Kidney epithelial cell (primary cell): ENCODE data around the gene TWF2. TPM values are rescaled to one million over a fixed set of nuclear protein-coding genes. Genes with fewer than 3 reads are reported as not detected.

Source experiments
- DNase-seq: peaks from one replicate; pipeline ENCODE4 v3.0.0-alpha.2; 2010; ENCODE audit warnings: low read depth
- H3K27me3 ChIP-seq: 2 replicates; pipeline ENCODE4 v1.6.0; 2011; ENCODE audit warnings: low read length; ENCODE audit not compliant: control insufficient read depth, insufficient read depth
- H3K36me3 ChIP-seq: 2 replicates; pipeline ENCODE4 v1.5.1; 2011; ENCODE audit warnings: low read length; ENCODE audit not compliant: control insufficient read depth, insufficient read depth
- H3K4me3 ChIP-seq: 2 replicates; pipeline ENCODE4 v1.5.1; 2011; ENCODE audit warnings: low read depth, mild to moderate bottlenecking, control low read depth, low read length
- total RNA-seq: library from RNA; depleted of rRNA; stranded (reverse); fragments of >200 nt; gene quantifications from 2 replicates; pipeline ENCODE4 v1.2.3, GENCODE V29; 2015
- TF ChIP-seq, protein P1 (sequence below): IDR thresholded peaks from 2 replicates; pipeline ENCODE4 v1.5.1; 2011; ENCODE audit warnings: mild to moderate bottlenecking, moderate library complexity, low read length, control low read depth, inconsistent platforms; ENCODE audit not compliant: insufficient read depth, poor library complexity, severe bottlenecking

The TWF2 gene
- total RNA-seq, 1 donor from 2014 or later = 159 TPM

GRCh38 chr3:52202384-52203077 lies 36.4 kb downstream of the TWF2 start:
- H3K27me3 ChIP-seq = no peaks in the 10 kb centered on the region
- H3K4me3 ChIP-seq = no peak overlapping the region
- no peak for DNase-seq
- TF ChIP-seq, protein P1, sequence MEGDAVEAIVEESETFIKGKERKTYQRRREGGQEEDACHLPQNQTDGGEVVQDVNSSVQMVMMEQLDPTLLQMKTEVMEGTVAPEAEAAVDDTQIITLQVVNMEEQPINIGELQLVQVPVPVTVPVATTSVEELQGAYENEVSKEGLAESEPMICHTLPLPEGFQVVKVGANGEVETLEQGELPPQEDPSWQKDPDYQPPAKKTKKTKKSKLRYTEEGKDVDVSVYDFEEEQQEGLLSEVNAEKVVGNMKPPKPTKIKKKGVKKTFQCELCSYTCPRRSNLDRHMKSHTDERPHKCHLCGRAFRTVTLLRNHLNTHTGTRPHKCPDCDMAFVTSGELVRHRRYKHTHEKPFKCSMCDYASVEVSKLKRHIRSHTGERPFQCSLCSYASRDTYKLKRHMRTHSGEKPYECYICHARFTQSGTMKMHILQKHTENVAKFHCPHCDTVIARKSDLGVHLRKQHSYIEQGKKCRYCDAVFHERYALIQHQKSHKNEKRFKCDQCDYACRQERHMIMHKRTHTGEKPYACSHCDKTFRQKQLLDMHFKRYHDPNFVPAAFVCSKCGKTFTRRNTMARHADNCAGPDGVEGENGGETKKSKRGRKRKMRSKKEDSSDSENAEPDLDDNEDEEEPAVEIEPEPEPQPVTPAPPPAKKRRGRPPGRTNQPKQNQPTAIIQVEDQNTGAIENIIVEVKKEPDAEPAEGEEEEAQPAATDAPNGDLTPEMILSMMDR = no peak
- peaks cover 3% of the 10 kb centered on the region for H3K36me3 ChIP-seq

GRCh38 chr3:52200981-52201679 lies 37.8 kb downstream of the TWF2 start:
- TF ChIP-seq, protein P1 = no peak
- Histone ChIP-seq H3K36me3 (peaks cover 3% of the 10 kb centered on the region), H3K27me3 (no peaks in the 10 kb centered on the region), H3K4me3 (no peak overlapping the region)
- DNase-seq = no peak

GRCh38 chr3:52198643-52199608 lies 40.0 kb downstream of the TWF2 start:
- Histone ChIP-seq H3K36me3 (peaks cover 3% of the 10 kb centered on the region), H3K4me3 (peak overlapping the region; percentile 68), H3K27me3 (no peaks in the 10 kb centered on the region)
- TF ChIP-seq, protein P1 = no peak
- no peak for DNase-seq

DNA sequence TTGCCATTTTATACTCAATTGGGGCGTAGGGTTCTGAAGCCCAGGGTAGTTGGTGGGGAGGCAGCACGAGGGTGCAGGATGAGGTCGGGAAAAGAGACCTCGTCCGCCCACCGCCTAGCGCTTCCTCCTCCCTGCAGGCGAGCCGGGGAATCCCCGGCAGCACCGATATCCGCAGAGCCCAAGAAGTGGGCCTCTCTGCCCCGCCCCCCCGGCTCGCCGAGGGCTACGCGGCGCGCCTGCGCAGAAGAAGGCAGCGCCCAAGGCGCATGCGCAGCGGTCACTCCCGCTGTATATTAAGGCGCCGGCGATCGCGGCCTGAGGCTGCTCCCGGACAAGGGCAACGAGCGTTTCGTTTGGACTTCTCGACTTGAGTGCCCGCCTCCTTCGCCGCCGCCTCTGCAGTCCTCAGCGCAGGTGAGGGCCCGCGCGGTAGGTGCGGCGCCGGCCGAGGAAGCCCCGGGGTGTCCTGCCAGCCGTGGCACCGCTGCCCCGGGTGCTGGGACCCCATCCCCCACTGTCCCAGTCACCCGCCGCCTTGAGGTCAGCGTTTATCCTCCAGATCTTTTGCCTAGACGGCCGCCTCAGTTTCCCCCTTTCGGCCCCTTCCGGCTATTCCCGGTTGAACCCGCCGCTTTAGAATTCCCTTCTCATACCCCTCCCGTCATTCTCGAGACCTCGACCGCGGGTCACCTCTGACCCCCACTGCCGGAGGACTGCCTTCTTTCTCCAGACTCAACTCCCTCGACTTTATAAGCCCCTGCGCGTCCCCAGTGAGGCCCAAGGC lies 40.9 kb downstream of the TWF2 start, which contains the start of gene ALAS1:
ALAS1 (plus strand) TSS at position 319 of the 784 bp plus-strand sequence. CDS start 1,082 bp downstream, outside the sequence.
- Histone ChIP-seq H3K36me3 (peaks cover 3% of the 10 kb centered on the region), H3K4me3 (peak within 1 kb of the TSS; percentile 68), H3K27me3 (no peaks in the 10 kb centered on the region)
- TF ChIP-seq, protein P1 = no peak
- DNase-seq = peak; percentile 51

GRCh38 chr3:52197499-52197841 lies 41.5 kb downstream of the TWF2 start:
- TF ChIP-seq, protein P1 = no peak
- Histone ChIP-seq H3K4me3 (peak overlapping the region; percentile 68), H3K36me3 (peaks cover 2% of the 10 kb centered on the region), H3K27me3 (no peaks in the 10 kb centered on the region)
- no peak for DNase-seq
